Measurements from ENCODE around the gene CYSTM1. TPM values are rescaled to one million over a fixed set of nuclear protein-coding genes. Genes with fewer than 3 reads are reported as not detected.

CYSTM1 gene
- total and polyA plus RNA-seq, 2 experiments from 2014 or later, result 16.0 to 42.3 TPM

GRCh38 chr5:140243706-140244250, 68.8 kb downstream of the CYSTM1 start:
- peaks cover 19% of the 10 kb centered on the region for H3K79me2 ChIP-seq (ENCODE audit: insufficient read depth)
- H3K4me2 ChIP-seq (ENCODE audit: unreplicated experiment), result no peak overlapping the region
- peaks cover 42% of the 10 kb centered on the region for H3K4me1 ChIP-seq (ENCODE audit: insufficient read depth)
- no peak for DNase-seq
- WGBS, 2 experiments (ENCODE audit: low coverage in 1 of 2, low lambda C conversion rate in 2 of 2, missing lambda C conversion rate in 2 of 2), result 74 to 76% methylated on average over 4 of the region's 4 CpGs
- in situ Hi-C loops (cut with MboI), result no loop called here
- H3K4me3 ChIP-seq, result no peak overlapping the region
- H3K9ac ChIP-seq, result no peak overlapping the region
- no peak overlapping the region for H3K27ac ChIP-seq
- TF ChIP-seq EZH2phosphoT487 (IDR thresholded peaks at IDR 0.05; ENCODE audit: insufficient read depth, low read depth), result no peak
- no peak for TF ChIP-seq EZH2 (IDR thresholded peaks at IDR 0.05; ENCODE audit: insufficient read depth, poor library complexity, severe bottlenecking)
- H3K36me3 ChIP-seq (ENCODE audit: low read depth), result no peaks in the 10 kb centered on the region
- no peak overlapping the region for H2AFZ ChIP-seq
- H3F3A ChIP-seq (ENCODE audit: insufficient read depth), result peaks cover 23% of the 10 kb centered on the region
- no peaks in the 10 kb centered on the region for H4K20me1 ChIP-seq (ENCODE audit: insufficient read depth)
- H3K27me3 ChIP-seq (replicated peaks; ENCODE audit: insufficient read depth), result no peaks in the 10 kb centered on the region
- no peaks in the 10 kb centered on the region for H3K9me2 ChIP-seq (ENCODE audit: insufficient read depth)
- H3K9me3 ChIP-seq (ENCODE audit: low read depth), result no peaks in the 10 kb centered on the region

- no peaks in the 10 kb centered on the region for H4K20me1 ChIP-seq (ENCODE audit: insufficient read depth)
- H3K36me3 ChIP-seq (ENCODE audit: low read depth), result no peaks in the 10 kb centered on the region
- no peaks in the 10 kb centered on the region for H3K9me3 ChIP-seq (ENCODE audit: low read depth)
- peaks cover 27% of the 10 kb centered on the region for H3K79me2 ChIP-seq (ENCODE audit: insufficient read depth)
- H3K27me3 ChIP-seq (replicated peaks; ENCODE audit: insufficient read depth), result no peaks in the 10 kb centered on the region
- TF ChIP-seq EZH2 (IDR thresholded peaks at IDR 0.05; ENCODE audit: insufficient read depth, poor library complexity, severe bottlenecking), result no peak
- TF ChIP-seq EZH2phosphoT487 (IDR thresholded peaks at IDR 0.05; ENCODE audit: insufficient read depth, low read depth), result no peak
- H3K4me1 ChIP-seq (ENCODE audit: insufficient read depth), result peaks cover 42% of the 10 kb centered on the region
- H3K4me3 ChIP-seq, result no peak overlapping the region
- H3K4me2 ChIP-seq (ENCODE audit: unreplicated experiment), result peak overlapping the region; percentile 19
- in situ Hi-C loops (cut with MboI), result loop anchor here (5.0 kb wide), 1 partner anchor 108 kb away; no protein-coding TSS in a partner anchor
- H3K9ac ChIP-seq, result no peak overlapping the region
- H3K27ac ChIP-seq, result no peak overlapping the region
- H3F3A ChIP-seq (ENCODE audit: insufficient read depth), result peaks cover 23% of the 10 kb centered on the region
- DNase-seq, result peak; percentile 94
- no peaks in the 10 kb centered on the region for H3K9me2 ChIP-seq (ENCODE audit: insufficient read depth)
- no peak overlapping the region for H2AFZ ChIP-seq
- WGBS, 2 experiments (ENCODE audit: low coverage in 1 of 2, low lambda C conversion rate in 2 of 2, missing lambda C conversion rate in 2 of 2), result 11 to 12% methylated on average over 14 of the region's 14 CpGs
These were observed 69.6 kb downstream of the CYSTM1 start for GRCh38 chr5:140244525-140245025.

GRCh38 chr5:140245341-140245740, 70.4 kb downstream of the CYSTM1 start:
- no peak overlapping the region for H3K4me3 ChIP-seq
- H3K9me2 ChIP-seq (ENCODE audit: insufficient read depth), result no peaks in the 10 kb centered on the region
- no peaks in the 10 kb centered on the region for H3K9me3 ChIP-seq (ENCODE audit: low read depth)
- WGBS, 2 experiments (ENCODE audit: low coverage in 1 of 2, low lambda C conversion rate in 2 of 2, missing lambda C conversion rate in 2 of 2), result 83 to 86% methylated on average over 5 of the region's 5 CpGs
- H3K9ac ChIP-seq, result no peak overlapping the region
- H3K4me2 ChIP-seq (ENCODE audit: unreplicated experiment), result no peak overlapping the region
- H3F3A ChIP-seq (ENCODE audit: insufficient read depth), result peaks cover 23% of the 10 kb centered on the region
- H3K27me3 ChIP-seq (replicated peaks; ENCODE audit: insufficient read depth), result no peaks in the 10 kb centered on the region
- H4K20me1 ChIP-seq (ENCODE audit: insufficient read depth), result no peaks in the 10 kb centered on the region
- in situ Hi-C loops (cut with MboI), result loop anchor here (5.0 kb wide), 1 partner anchor 107 kb away; no protein-coding TSS in a partner anchor
- TF ChIP-seq EZH2phosphoT487 (IDR thresholded peaks at IDR 0.05; ENCODE audit: insufficient read depth, low read depth) (no peak), EZH2 (IDR thresholded peaks at IDR 0.05; ENCODE audit: insufficient read depth, poor library complexity, severe bottlenecking) (no peak)
- no peaks in the 10 kb centered on the region for H3K36me3 ChIP-seq (ENCODE audit: low read depth)
- no peak overlapping the region for H2AFZ ChIP-seq
- H3K27ac ChIP-seq, result no peak overlapping the region
- peaks cover 35% of the 10 kb centered on the region for H3K79me2 ChIP-seq (ENCODE audit: insufficient read depth)
- peaks cover 42% of the 10 kb centered on the region for H3K4me1 ChIP-seq (ENCODE audit: insufficient read depth)
- no peak for DNase-seq

GRCh38 chr5:140245926-140246325, 70.9 kb downstream of the CYSTM1 start:
- no peak for DNase-seq
- Histone ChIP-seq H3K27ac (peak overlapping the region; percentile 49), H3K9ac (peak overlapping the region; percentile 5; the same call in 1 of the 2 replicates), H3K9me3 (ENCODE audit: low read depth) (no peaks in the 10 kb centered on the region), H3F3A (ENCODE audit: insufficient read depth) (peaks cover 27% of the 10 kb centered on the region), H3K4me3 (no peak overlapping the region), H3K9me2 (ENCODE audit: insufficient read depth) (no peaks in the 10 kb centered on the region), H2AFZ (no peak overlapping the region), H3K4me2 (ENCODE audit: unreplicated experiment) (peak overlapping the region; percentile 25), H3K36me3 (ENCODE audit: low read depth) (no peaks in the 10 kb centered on the region), H3K27me3 (replicated peaks; ENCODE audit: insufficient read depth) (no peaks in the 10 kb centered on the region), H3K4me1 (ENCODE audit: insufficient read depth) (peaks cover 44% of the 10 kb centered on the region), H4K20me1 (ENCODE audit: insufficient read depth) (no peaks in the 10 kb centered on the region), H3K79me2 (ENCODE audit: insufficient read depth) (peaks cover 40% of the 10 kb centered on the region)
- TF ChIP-seq EZH2 (IDR thresholded peaks at IDR 0.05; ENCODE audit: insufficient read depth, poor library complexity, severe bottlenecking), result no peak
- no peak for TF ChIP-seq EZH2phosphoT487 (IDR thresholded peaks at IDR 0.05; ENCODE audit: insufficient read depth, low read depth)
- in situ Hi-C loops (cut with MboI), result loop anchor here (5.0 kb wide), 1 partner anchor 106 kb away; no protein-coding TSS in a partner anchor
- WGBS, 2 experiments (ENCODE audit: low coverage in 1 of 2, low lambda C conversion rate in 2 of 2, missing lambda C conversion rate in 2 of 2), result 78 to 83% methylated on average over 7 of the region's 7 CpGs

Measured in GM23248 (cell line).